ENCODE results near the gene NCOA4.
"Not testable (repeated sequence)": the region's sequence is repeated elsewhere in the genome, so short reads cannot be mapped to it uniquely, and the experiment has no call there.

The NCOA4 gene

DNA sequence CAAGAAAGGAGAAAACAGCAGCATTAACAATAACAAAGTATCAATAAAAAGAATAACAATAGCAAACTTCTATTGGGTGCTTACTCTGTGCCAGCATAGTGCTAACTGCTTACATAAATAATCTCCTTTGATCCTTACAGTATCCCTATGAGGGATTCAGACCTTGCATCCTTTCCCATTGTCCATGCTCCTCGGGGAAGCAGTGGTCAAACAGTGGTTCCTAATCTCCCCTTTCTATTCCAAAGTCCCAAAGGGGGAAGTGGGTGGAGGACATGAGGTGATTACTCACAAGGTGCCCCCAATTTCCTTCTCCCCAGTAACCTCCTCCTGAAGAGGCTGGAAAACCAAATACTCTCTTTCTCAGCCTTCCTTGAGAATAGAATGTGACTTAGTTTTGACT, 37.7 kb upstream of the NCOA4 start:
- no peak overlapping the region for H3K27ac ChIP-seq
- H3K4me3 ChIP-seq, result no peak overlapping the region

DNA sequence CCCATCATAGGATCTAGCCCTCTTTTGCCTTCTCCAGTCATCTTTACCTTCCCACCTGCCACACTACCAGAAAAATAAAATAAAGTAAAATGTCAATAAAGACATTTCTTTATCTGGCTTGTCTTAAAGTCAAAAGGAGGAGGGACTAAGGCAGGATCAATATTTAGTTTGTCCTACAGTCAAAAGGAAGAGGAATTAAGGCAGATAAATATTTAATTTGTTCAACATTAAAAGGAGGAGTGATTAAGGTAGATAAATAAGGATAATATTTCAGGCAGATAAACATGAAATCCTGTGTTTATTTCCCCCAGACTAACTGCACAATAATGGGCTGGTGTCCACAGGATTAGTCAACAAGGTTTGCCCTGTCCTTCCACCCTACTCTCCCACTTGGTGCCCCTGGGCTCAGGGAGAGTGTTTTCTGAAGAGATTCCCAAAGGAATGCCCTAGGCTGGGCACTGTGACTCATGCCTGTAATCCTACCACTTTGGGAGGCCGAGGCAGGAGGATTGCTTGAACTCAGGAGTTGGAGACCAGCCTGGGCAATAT, 33.9 kb upstream of the NCOA4 start:
- no peaks in the 10 kb centered on the region for H3K36me3 ChIP-seq
- H3K27me3 ChIP-seq, result no peaks in the 10 kb centered on the region
- DNase-seq, result no peak
- no peaks in the 10 kb centered on the region for H3K9me3 ChIP-seq
- intact Hi-C loops (cut with DNase I; ENCODE audit: low total_unique reads), result no loop called here
- H3K4me3 ChIP-seq, result no peak overlapping the region
- TF ChIP-seq CTCF (IDR thresholded peaks at IDR 0.05), result no peak
- no peaks in the 10 kb centered on the region for H3K4me1 ChIP-seq
- H3K27ac ChIP-seq, result no peak overlapping the region

More for the DNA sequence above, 37.7 kb upstream of the NCOA4 start:
- H3K36me3 ChIP-seq, result no peaks in the 10 kb centered on the region
- no peak for DNase-seq
- no peaks in the 10 kb centered on the region for H3K4me1 ChIP-seq
- intact Hi-C loops (cut with DNase I; ENCODE audit: low total_unique reads), result no loop called here
- H3K9me3 ChIP-seq, result no peaks in the 10 kb centered on the region
- no peaks in the 10 kb centered on the region for H3K27me3 ChIP-seq
- no peak for TF ChIP-seq CTCF (IDR thresholded peaks at IDR 0.05)

DNA sequence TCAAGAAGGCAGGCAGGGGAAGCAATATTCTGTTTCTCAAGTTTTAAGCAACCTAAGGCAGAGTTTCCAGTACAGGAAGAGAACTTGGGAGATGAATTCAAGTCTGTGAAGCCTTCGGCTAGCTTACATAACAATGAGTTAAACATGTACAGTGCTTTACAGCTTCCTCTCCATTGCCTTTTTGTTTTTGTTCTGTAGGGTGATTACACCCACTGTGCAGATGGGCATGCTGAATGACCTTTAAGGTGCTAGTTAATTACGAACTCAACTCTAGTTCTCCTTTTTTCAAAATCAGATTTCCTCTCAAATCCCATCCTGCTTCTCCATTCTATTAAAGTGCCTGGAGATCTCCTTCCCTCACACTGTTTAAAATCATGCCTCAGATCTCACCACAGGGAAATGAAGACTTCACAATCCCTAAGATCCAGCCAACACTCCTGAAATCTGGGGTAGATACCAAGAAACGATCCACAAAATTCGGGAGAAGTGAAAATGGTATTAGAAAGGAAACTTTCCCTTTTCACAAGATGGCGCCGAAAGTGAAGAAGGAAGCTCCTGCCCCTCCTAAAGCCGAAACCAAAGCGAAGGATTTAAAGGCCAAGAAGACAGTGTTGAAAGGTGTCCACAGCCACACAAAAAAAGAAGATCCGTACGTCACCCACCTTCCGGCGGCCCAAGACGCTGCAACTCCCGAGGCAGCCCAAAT, 32.5 kb upstream of the NCOA4 start:
- Histone ChIP-seq H3K9me3 (no peaks in the 10 kb centered on the region), H3K27ac (no peak overlapping the region), H3K4me1 (no peaks in the 10 kb centered on the region), H3K4me3 (no peak overlapping the region), H3K36me3 (no peaks in the 10 kb centered on the region), H3K27me3 (no peaks in the 10 kb centered on the region)
- no peak for DNase-seq
- intact Hi-C loops (cut with DNase I; ENCODE audit: low total_unique reads), result no loop called here
- no peak for TF ChIP-seq CTCF (IDR thresholded peaks at IDR 0.05)

DNA sequence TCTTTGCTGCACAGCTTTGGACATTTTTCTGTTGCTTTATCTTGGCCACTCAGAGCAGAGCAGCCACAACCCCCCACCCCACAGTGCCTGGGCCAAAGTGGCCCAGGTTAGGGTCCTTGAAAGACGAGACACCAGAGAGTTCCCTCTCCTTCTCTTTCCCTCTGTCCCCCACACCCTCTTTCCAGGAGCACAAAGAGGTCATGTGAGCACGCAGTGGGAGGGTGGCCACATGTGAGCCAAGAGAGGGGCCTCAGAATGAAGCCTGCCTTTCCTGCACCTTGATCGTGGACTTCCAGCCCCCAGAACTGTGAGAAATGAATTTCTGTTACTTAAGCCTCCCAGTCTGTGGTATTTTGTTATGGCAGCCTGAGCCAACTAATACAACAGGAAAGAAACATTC, 30.3 kb upstream of the NCOA4 start:
- intact Hi-C loops (cut with DNase I; ENCODE audit: low total_unique reads), result no loop called here
- DNase-seq, result no peak
- Histone ChIP-seq H3K4me1 (no peaks in the 10 kb centered on the region), H3K27me3 (no peaks in the 10 kb centered on the region), H3K9me3 (no peaks in the 10 kb centered on the region), H3K36me3 (no peaks in the 10 kb centered on the region), H3K4me3 (no peak overlapping the region), H3K27ac (no peak overlapping the region)
- no peak for TF ChIP-seq CTCF (IDR thresholded peaks at IDR 0.05)

DNA sequence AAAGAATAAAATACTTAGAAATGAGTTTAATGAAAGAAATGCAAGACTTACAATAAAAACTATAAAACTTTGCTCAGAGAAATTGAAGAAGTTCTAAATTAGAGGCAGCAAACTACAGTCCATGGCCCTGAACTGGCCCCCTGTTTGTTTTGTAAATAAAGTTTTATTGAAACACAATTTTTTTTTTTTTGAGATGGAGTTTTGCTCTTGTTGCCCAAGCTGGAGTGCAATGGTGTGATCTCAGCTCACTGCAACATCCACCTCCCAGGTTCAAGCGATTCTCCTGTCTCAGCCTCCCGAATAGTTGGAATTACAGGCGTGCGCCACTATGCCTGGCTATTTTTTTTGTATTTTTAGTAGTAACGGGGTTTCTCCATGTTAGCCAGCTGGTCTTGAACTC, 27.5 kb upstream of the NCOA4 start:
- H3K27ac ChIP-seq, H3K36me3 ChIP-seq, H3K4me1 ChIP-seq: not testable (repeated sequence)

DNA sequence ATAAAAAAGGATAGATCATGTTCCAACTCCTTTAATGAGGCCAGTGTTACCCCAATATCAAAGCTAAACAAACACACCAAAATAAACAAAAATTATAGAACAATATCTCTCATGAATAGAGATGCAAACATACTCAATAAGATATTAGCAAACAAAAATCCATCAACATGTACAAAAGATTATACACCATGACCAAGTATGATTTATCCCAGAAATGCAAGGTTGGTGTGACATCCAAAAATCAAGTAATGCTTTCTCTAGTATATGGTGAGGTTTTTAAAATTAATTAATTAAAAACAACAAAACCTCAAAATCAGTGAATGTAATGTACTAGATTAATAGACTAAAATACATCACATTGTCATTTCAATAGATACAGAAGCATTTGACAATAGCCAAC, 26.6 kb upstream of the NCOA4 start:
- Histone ChIP-seq H3K4me1 (no peaks in the 10 kb centered on the region), H3K9me3 (no peaks in the 10 kb centered on the region), H3K27ac (no peak overlapping the region), H3K4me3 (no peak overlapping the region), H3K36me3 (no peaks in the 10 kb centered on the region), H3K27me3 (peaks cover 0 to 3% of the 10 kb centered on the region in 2 donors)
- no peak for DNase-seq
- intact Hi-C loops (cut with DNase I; ENCODE audit: low total_unique reads), result no loop called here
- TF ChIP-seq CTCF (IDR thresholded peaks at IDR 0.05), result no peak

More for the DNA sequence above, 27.5 kb upstream of the NCOA4 start:
- intact Hi-C loops (cut with DNase I; ENCODE audit: low total_unique reads); DNase-seq; H3K27me3 ChIP-seq; H3K9me3 ChIP-seq; H3K4me3 ChIP-seq: not testable (repeated sequence)
